Left ventricle myocardium inferior (tissue), 1 donor: ENCODE results near the gene HEXB. TPM values are rescaled to one million over a fixed set of nuclear protein-coding genes. Genes with fewer than 3 reads are reported as not detected.
"Not testable (repeated sequence)": the region's sequence is repeated elsewhere in the genome, so short reads cannot be mapped to it uniquely, and the experiment has no call there.

Experiments
- DNase-seq: peaks from one replicate; pipeline ENCODE4 v3.0.0-alpha.2; 2020
- H3K27ac ChIP-seq: fragments of 200-600 bp; replicated peaks from 2 replicates; pipeline ENCODE4 v1.8.0; 2021
- H3K27me3 ChIP-seq: fragments of 200-600 bp; 2 replicates; pipeline ENCODE4 v1.8.0; 2021; ENCODE audit warnings: low read depth
- H3K36me3 ChIP-seq: fragments of 200-600 bp; 2 replicates; pipeline ENCODE4 v1.8.0; 2021
- H3K4me1 ChIP-seq: fragments of 200-600 bp; 2 replicates; pipeline ENCODE4 v1.8.0; 2021
- H3K4me3 ChIP-seq: fragments of 200-600 bp; 2 replicates; pipeline ENCODE4 v1.8.0; 2021; ENCODE audit warnings: mild to moderate bottlenecking, moderate library complexity
- H3K9me3 ChIP-seq: fragments of 200-600 bp; replicated peaks from 2 replicates; pipeline ENCODE4 v1.8.0; 2021
- intact Hi-C: fragments of 100-400 bp; cut with micrococcal nuclease; formaldehyde crosslinking; loops from one replicate; pipeline ENCODE4 v1.11.0; 2022
- total RNA-seq: library from RNA; stranded (reverse); fragmentation: NEBNext Ultra II Directional; extraction: Animal tissue kit (Norgen Biotek cat#: 25700); gene quantifications from one replicate; pipeline ENCODE4 v1.2.1, GENCODE V29; 2021
- TF ChIP-seq, protein P1 (sequence below): fragments of 200-600 bp; IDR thresholded peaks from 2 replicates; pipeline ENCODE4 v1.8.0; 2021; ENCODE audit warnings: antibody characterized with exemption, mild to moderate bottlenecking, borderline replicate concordance
- donor health status: DM: no; HTN: yes; CAD: no; lungs with severe emphysema.

Gene HEXB
- total RNA-seq, 1 donor from 2014 or later, result 138 TPM

- DNase-seq, result no peak
- intact Hi-C loops, result no loop called here
- TF ChIP-seq, protein P1, sequence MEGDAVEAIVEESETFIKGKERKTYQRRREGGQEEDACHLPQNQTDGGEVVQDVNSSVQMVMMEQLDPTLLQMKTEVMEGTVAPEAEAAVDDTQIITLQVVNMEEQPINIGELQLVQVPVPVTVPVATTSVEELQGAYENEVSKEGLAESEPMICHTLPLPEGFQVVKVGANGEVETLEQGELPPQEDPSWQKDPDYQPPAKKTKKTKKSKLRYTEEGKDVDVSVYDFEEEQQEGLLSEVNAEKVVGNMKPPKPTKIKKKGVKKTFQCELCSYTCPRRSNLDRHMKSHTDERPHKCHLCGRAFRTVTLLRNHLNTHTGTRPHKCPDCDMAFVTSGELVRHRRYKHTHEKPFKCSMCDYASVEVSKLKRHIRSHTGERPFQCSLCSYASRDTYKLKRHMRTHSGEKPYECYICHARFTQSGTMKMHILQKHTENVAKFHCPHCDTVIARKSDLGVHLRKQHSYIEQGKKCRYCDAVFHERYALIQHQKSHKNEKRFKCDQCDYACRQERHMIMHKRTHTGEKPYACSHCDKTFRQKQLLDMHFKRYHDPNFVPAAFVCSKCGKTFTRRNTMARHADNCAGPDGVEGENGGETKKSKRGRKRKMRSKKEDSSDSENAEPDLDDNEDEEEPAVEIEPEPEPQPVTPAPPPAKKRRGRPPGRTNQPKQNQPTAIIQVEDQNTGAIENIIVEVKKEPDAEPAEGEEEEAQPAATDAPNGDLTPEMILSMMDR, result no peak
- Histone ChIP-seq H3K36me3 (peaks cover 90% of the 10 kb centered on the region), H3K4me1 (no peaks in the 10 kb centered on the region), H3K27ac (no peak overlapping the region), H3K27me3 (no peaks in the 10 kb centered on the region), H3K9me3 (no peaks in the 10 kb centered on the region), H3K4me3 (no peak overlapping the region)
Observed at GRCh38 chr5:74725331-74725730, 40.3 kb downstream of the HEXB start.

- no peak overlapping the region for H3K4me3 ChIP-seq
- H3K27me3 ChIP-seq, result no peaks in the 10 kb centered on the region
- no peaks in the 10 kb centered on the region for H3K9me3 ChIP-seq
- intact Hi-C loops, result no loop called here
- TF ChIP-seq, protein P1, result no peak
- H3K36me3 ChIP-seq, result peaks cover 88% of the 10 kb centered on the region
- H3K4me1 ChIP-seq, result no peaks in the 10 kb centered on the region
- DNase-seq, result no peak
- no peak overlapping the region for H3K27ac ChIP-seq
Observed at GRCh38 chr5:74736759-74737158, 51.7 kb downstream of the HEXB start.

DNA sequence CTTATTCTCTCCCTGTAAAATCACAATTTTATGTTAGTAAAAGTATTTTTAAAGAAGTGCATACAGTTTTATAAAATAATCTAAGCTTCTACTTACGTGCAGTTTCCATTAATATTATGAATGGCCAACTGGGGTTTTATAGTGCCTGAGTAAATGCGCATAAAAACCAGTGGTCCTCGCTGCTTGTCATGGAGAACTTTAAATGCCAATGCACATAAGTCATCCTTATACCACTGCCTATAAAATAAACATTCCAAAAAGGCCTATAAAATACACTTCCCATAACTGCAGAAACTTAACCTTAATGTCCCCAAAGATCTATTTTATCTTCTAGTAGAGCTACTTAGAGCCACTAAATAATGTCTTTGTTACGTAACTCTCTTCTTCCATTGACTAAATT lies 53.4 kb downstream of the HEXB start:
- no peaks in the 10 kb centered on the region for H3K9me3 ChIP-seq
- DNase-seq, result no peak
- peaks cover 91% of the 10 kb centered on the region for H3K36me3 ChIP-seq
- H3K4me1 ChIP-seq, result no peaks in the 10 kb centered on the region
- intact Hi-C loops, result no loop called here
- TF ChIP-seq, protein P1, result no peak
- H3K4me3 ChIP-seq, result no peak overlapping the region
- no peak overlapping the region for H3K27ac ChIP-seq
- no peaks in the 10 kb centered on the region for H3K27me3 ChIP-seq

DNA sequence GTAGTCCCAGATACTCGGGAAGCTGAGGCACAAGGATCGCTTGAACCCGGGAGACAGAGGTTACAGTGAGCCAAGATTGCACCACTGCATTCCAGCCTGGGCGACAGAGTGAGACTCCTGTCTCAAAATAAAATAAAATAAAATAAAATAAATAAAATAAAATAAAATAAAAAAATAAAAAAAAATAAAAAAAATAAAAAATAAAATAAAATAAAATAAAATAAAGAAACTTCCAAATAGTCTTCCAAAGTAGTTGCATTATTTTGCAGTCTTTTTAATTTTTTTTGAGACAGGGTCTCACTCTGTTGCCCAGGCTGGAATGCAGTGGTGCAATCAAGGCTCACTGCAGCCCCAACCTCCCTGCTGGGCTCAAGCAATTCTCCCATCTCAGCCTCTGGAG lies 63.7 kb downstream of the HEXB start:
- H3K4me1 ChIP-seq, DNase-seq, H3K27ac ChIP-seq, intact Hi-C loops, H3K9me3 ChIP-seq, H3K4me3 ChIP-seq, H3K27me3 ChIP-seq: not testable (repeated sequence)
- peaks cover 89% of the 10 kb centered on the region for H3K36me3 ChIP-seq

GRCh38 chr5:74761241-74761640 lies 76.2 kb downstream of the HEXB start:
- intact Hi-C loops, result no loop called here

DNA sequence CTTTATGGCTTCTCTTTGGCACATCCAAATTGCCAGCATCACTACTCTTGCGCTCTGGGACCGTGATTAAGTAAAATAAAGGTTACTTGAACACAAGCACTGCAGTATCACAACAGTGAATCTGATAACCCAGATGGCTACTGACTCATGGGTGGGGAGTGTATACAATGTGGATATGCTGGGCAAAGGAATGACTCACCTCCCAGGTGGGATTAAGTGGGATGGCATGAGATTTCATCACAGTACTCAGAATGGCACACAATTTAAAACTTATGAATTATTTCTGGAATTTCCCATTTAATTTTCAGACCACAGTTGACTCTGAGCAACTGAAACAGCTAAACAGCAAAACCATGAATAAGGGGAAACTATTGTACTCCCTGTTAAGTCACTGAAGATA lies 77.6 kb downstream of the HEXB start:
- TF ChIP-seq, protein P1, result no peak
- Histone ChIP-seq H3K36me3 (peaks cover 54% of the 10 kb centered on the region), H3K27me3 (no peaks in the 10 kb centered on the region), H3K9me3 (no peaks in the 10 kb centered on the region), H3K27ac (no peak overlapping the region), H3K4me1 (peaks cover 53% of the 10 kb centered on the region), H3K4me3 (no peak overlapping the region)
- intact Hi-C loops, result no loop called here
- DNase-seq, result no peak

More at GRCh38 chr5:74761241-74761640, 76.2 kb downstream of the HEXB start:
- Histone ChIP-seq H3K4me3 (no peak overlapping the region), H3K27ac (no peak overlapping the region), H3K27me3 (no peaks in the 10 kb centered on the region), H3K4me1 (peaks cover 41% of the 10 kb centered on the region), H3K36me3 (peaks cover 68% of the 10 kb centered on the region), H3K9me3 (peaks cover 5% of the 10 kb centered on the region)
- no peak for DNase-seq
- TF ChIP-seq, protein P1, result no peak
